Epithelial cell of proximal tubule (primary cell): ENCODE data around the gene SV2B. TPM values are rescaled to one million over a fixed set of nuclear protein-coding genes. Genes with fewer than 3 reads are reported as not detected.
A peak's percentile ranks its signal among the peaks of the same experiment; 100 is the strongest.

ENCODE experiments used
- DNase-seq: peaks from one replicate; pipeline ENCODE4 v3.0.0-alpha.2; 2011; ENCODE audit warnings: low read depth
- H3K4me3 ChIP-seq: 2 replicates; pipeline ENCODE4 v1.5.1; 2011; ENCODE audit warnings: low read depth, mild to moderate bottlenecking, low read length
- CTCF ChIP-seq: conservative IDR thresholded peaks from 2 replicates; pipeline ENCODE4 v1.5.1; 2012; ENCODE audit warnings: low read depth, mild to moderate bottlenecking, low read length
- total RNA-seq: library from RNA; depleted of rRNA; stranded (reverse); fragments of >200 nt; gene quantifications from 2 replicates; pipeline ENCODE4 v1.2.3, GENCODE V29; 2015

The SV2B gene
- not detected in 2 replicates for total RNA-seq

GRCh38 chr15:91099995-91100813 is at the start of gene SV2B:
SV2B (plus strand) TSS chr15:91100257; CDS start chr15:91226264, 126,007 bp downstream.
- DNase-seq: no peak
- TF ChIP-seq CTCF: no peak
- H3K4me3 ChIP-seq: peak within 1 kb of the TSS; percentile 51

- TF ChIP-seq CTCF: no peak
- H3K4me3 ChIP-seq: no peak overlapping the region
- DNase-seq: no peak
Measured at GRCh38 chr15:91051248-91051647, 48.8 kb upstream of the SV2B start.

- H3K4me3 ChIP-seq: no peak overlapping the region
- no peak for DNase-seq
- no peak for TF ChIP-seq CTCF
Measured at GRCh38 chr15:91054816-91055215, 45.2 kb upstream of the SV2B start.

GRCh38 chr15:91055548-91056331 is 44.3 kb upstream of the SV2B start:
- peak; percentile 90 for TF ChIP-seq CTCF
- H3K4me3 ChIP-seq: no peak overlapping the region
- peak; percentile 13 for DNase-seq

GRCh38 chr15:91061230-91061629 is 38.8 kb upstream of the SV2B start:
- no peak for TF ChIP-seq CTCF
- no peak for DNase-seq
- H3K4me3 ChIP-seq: no peak overlapping the region

- TF ChIP-seq CTCF: no peak
- no peak for DNase-seq
- H3K4me3 ChIP-seq: no peak overlapping the region
Measured at GRCh38 chr15:91061997-91062396, 38.1 kb upstream of the SV2B start.

GRCh38 chr15:91065505-91065904 is 34.6 kb upstream of the SV2B start:
- TF ChIP-seq CTCF: no peak

More at GRCh38 chr15:91065505-91065904, 34.6 kb upstream of the SV2B start:
- no peak for DNase-seq
- H3K4me3 ChIP-seq: no peak overlapping the region
